Calu3 (cell line): ENCODE measurements around the gene ATF7. TPM values are rescaled to one million over a fixed set of nuclear protein-coding genes. Genes with fewer than 3 reads are reported as not detected.

ENCODE experiments used
- BruUV-seq: library from RNA; stranded (reverse); fragments of 400-500 nt; replicated peaks from 2 replicates; lab custom pipeline; 2021; lab: Mats Ljungman, UMichigan
- CTCF ChIA-PET: fragments of 300-600 bp; sonication (Branson Sonifier 250); formaldehyde crosslinking; loops from one replicate; lab custom pipeline; 2022; ENCODE audit warnings: antibody characterized with exemption; lab: Charles Lee
- DNase-seq: peaks from one replicate; pipeline ENCODE4 v3.0.0; 2022
- H3K27ac Mint-ChIP-seq: one replicate; pipeline ENCODE4 v1.8.0; 2022; ENCODE audit warnings: mixed read lengths; ENCODE audit not compliant: unreplicated experiment
- H3K27me3 Mint-ChIP-seq: one replicate; pipeline ENCODE4 v1.8.0; 2022; ENCODE audit warnings: mixed read lengths; ENCODE audit not compliant: unreplicated experiment
- H3K36me3 Mint-ChIP-seq: one replicate; pipeline ENCODE4 v1.8.0; 2022; ENCODE audit warnings: mild to moderate bottlenecking, moderate library complexity, mixed read lengths; ENCODE audit not compliant: insufficient read depth, unreplicated experiment
- H3K4me1 Mint-ChIP-seq: one replicate; pipeline ENCODE4 v1.8.0; 2022; ENCODE audit warnings: mild to moderate bottlenecking, low read depth, mixed read lengths; ENCODE audit not compliant: unreplicated experiment
- H3K4me3 Mint-ChIP-seq: one replicate; pipeline ENCODE4 v1.8.0; 2022; ENCODE audit warnings: mild to moderate bottlenecking, low read depth, moderate library complexity, mixed read lengths; ENCODE audit not compliant: unreplicated experiment
- H3K9me3 Mint-ChIP-seq: one replicate; pipeline ENCODE4 v1.8.0; 2022; ENCODE audit warnings: low read depth, mixed read lengths; ENCODE audit not compliant: unreplicated experiment
- intact Hi-C: fragments of 100-400 bp; cut with micrococcal nuclease; formaldehyde crosslinking; loops from one replicate; pipeline ENCODE4 v1.10.0; 2022; ENCODE audit not compliant: unreplicated experiment
- total RNA-seq: library from RNA; stranded (reverse); gene quantifications from 2 replicates; pipeline ENCODE4 v1.2.3, GENCODE V29; 2022
- TF ChIP-seq, protein P1 (sequence below): fragments of 200-600 bp; IDR thresholded peaks from one replicate; pipeline ENCODE4 v1.8.0; 2022; ENCODE audit warnings: antibody characterized with exemption; ENCODE audit not compliant: unreplicated experiment

Gene ATF7
- total RNA-seq, 1 experiment from 2014 or later = 18.0 TPM

DNA sequence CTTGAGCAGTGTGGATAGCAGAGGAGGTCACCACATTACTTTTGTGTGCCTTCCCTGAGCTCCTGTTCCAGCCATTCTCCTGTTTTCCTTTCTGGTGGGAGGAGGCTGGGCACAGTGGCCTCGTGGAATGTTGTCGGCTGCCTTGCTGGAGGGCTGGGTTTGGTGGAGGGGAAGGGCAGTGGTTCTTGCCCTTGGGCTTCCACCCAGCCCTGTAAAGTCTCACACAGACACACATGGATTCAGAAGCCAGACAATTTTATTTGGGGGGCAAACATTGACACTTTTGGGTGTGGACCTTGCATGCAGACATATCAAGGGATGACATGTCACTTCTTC is 119.8 kb downstream of the ATF7 start:
- BruUV-seq = no TSS peak
- intact Hi-C loops = loop anchor here (5.0 kb wide), 1 partner anchor 184 kb away; the partner anchor contains the start of gene AAAS
- no peaks in the 10 kb centered on the region for H3K9me3 Mint-ChIP-seq
- H3K36me3 Mint-ChIP-seq = peaks cover 29% of the 10 kb centered on the region
- TF ChIP-seq, protein P1, sequence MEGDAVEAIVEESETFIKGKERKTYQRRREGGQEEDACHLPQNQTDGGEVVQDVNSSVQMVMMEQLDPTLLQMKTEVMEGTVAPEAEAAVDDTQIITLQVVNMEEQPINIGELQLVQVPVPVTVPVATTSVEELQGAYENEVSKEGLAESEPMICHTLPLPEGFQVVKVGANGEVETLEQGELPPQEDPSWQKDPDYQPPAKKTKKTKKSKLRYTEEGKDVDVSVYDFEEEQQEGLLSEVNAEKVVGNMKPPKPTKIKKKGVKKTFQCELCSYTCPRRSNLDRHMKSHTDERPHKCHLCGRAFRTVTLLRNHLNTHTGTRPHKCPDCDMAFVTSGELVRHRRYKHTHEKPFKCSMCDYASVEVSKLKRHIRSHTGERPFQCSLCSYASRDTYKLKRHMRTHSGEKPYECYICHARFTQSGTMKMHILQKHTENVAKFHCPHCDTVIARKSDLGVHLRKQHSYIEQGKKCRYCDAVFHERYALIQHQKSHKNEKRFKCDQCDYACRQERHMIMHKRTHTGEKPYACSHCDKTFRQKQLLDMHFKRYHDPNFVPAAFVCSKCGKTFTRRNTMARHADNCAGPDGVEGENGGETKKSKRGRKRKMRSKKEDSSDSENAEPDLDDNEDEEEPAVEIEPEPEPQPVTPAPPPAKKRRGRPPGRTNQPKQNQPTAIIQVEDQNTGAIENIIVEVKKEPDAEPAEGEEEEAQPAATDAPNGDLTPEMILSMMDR = no peak
- CTCF ChIA-PET = interaction anchor here (0.7 kb wide), 1 partner anchor 185 kb away, joined by 4 read pairs; no protein-coding TSS in a partner anchor
- H3K4me3 Mint-ChIP-seq = no peak overlapping the region
- H3K27ac Mint-ChIP-seq = no peak overlapping the region
- DNase-seq = no peak
- peaks cover 8% of the 10 kb centered on the region for H3K4me1 Mint-ChIP-seq
- no peaks in the 10 kb centered on the region for H3K27me3 Mint-ChIP-seq

GRCh38 chr12:53505555-53506449 is 120.4 kb downstream of the ATF7 start:
- DNase-seq = no peak
- H3K27ac Mint-ChIP-seq = no peak overlapping the region
- TF ChIP-seq, protein P1 = no peak
- peaks cover 35% of the 10 kb centered on the region for H3K36me3 Mint-ChIP-seq
- H3K9me3 Mint-ChIP-seq = no peaks in the 10 kb centered on the region
- intact Hi-C loops = loop anchor here (5.0 kb wide), 1 partner anchor 184 kb away; the partner anchor contains the start of gene AAAS
- CTCF ChIA-PET = interaction anchor here (0.7 kb wide), 1 partner anchor 185 kb away, joined by 4 read pairs; no protein-coding TSS in a partner anchor
- H3K4me3 Mint-ChIP-seq = no peak overlapping the region
- no TSS peak for BruUV-seq
- H3K4me1 Mint-ChIP-seq = peaks cover 8% of the 10 kb centered on the region
- no peaks in the 10 kb centered on the region for H3K27me3 Mint-ChIP-seq

DNA sequence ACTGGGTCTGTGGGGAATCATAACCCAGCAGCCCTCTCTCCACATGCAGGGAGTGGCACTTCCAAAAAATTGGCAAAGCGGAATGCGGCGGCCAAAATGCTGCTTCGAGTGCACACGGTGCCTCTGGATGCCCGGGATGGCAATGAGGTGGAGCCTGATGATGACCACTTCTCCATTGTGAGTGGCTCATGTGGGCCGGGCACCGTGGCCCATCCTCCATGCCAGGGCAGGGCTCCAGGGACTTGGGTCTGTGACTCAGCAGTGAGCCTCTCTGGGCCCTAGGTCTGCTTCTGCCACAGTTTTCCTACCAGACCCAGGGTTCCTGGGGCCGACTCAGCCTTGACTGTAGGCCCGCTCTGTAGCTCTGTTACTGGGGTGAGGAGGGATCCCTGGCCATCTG is 121.1 kb downstream of the ATF7 start:
- DNase-seq = no peak
- peaks cover 43% of the 10 kb centered on the region for H3K36me3 Mint-ChIP-seq

More for the DNA sequence above, 121.1 kb downstream of the ATF7 start:
- intact Hi-C loops = loop anchor here (5.0 kb wide), 1 partner anchor 183 kb away; the partner anchor contains the start of gene AAAS
- BruUV-seq = no TSS peak
- H3K4me3 Mint-ChIP-seq = no peak overlapping the region
- H3K27ac Mint-ChIP-seq = no peak overlapping the region
- peaks cover 12% of the 10 kb centered on the region for H3K4me1 Mint-ChIP-seq
- H3K9me3 Mint-ChIP-seq = no peaks in the 10 kb centered on the region
- CTCF ChIA-PET = interaction anchor here (0.6 kb wide), 1 partner anchor 108 kb away, joined by 3 read pairs; no protein-coding TSS in a partner anchor
- no peaks in the 10 kb centered on the region for H3K27me3 Mint-ChIP-seq
- TF ChIP-seq, protein P1 = no peak
